ENCODE measurements around the gene ZNF8. TPM values are rescaled to one million over a fixed set of nuclear protein-coding genes. Genes with fewer than 3 reads are reported as not detected.

The ZNF8 gene
- total and polyA plus RNA-seq, 10 of the 15 experiments (the other 5 are each of a cell fraction or from before 2014, with no cell fraction given): 0.46 to 5.4 (median 2.6) TPM

- TF ChIP-seq EGR1 (IDR thresholded peaks at IDR 0.05; ENCODE audit: borderline replicate concordance in 1 of 2, low read depth in 2 of 2, low read length in 2 of 2) (peak in 1 of 2 experiments; percentile 75; a peak in 2 of 3 replicates), ZNF217 (IDR thresholded peaks at IDR 0.05) (no peak), NFYB (IDR thresholded peaks at IDR 0.05; ENCODE audit: insufficient read depth, low read depth, low read length) (no peak), IKZF2 (IDR thresholded peaks at IDR 0.05) (peak in 1 of 2 experiments; percentile 27; a peak in 1 of 4 replicates), NFXL1 (IDR thresholded peaks at IDR 0.05; ENCODE audit: borderline replicate concordance) (no peak), MTA2 (IDR thresholded peaks at IDR 0.05; ENCODE audit: low read depth) (no peak), MEF2A (IDR thresholded peaks at IDR 0.05; ENCODE audit: insufficient read depth, low read depth, low read length) (peak; percentile 42; the same call in 1 of the 2 replicates), HDAC6 (IDR thresholded peaks at IDR 0.05; ENCODE audit: unreplicated experiment) (no peak), MTA3 (IDR thresholded peaks at IDR 0.05; ENCODE audit: borderline replicate concordance, low read length) (no peak), IRF4 (IDR thresholded peaks at IDR 0.05; ENCODE audit: low read depth, low read length) (0 out of 2 replicates have a peak, but pooled peaks have one; percentile 37), IRF5 (IDR thresholded peaks at IDR 0.05; ENCODE audit: borderline replicate concordance) (no peak), ZNF384 (IDR thresholded peaks at IDR 0.05; ENCODE audit: borderline replicate concordance, low read depth, low read length) (no peak), ESRRA (IDR thresholded peaks at IDR 0.05; ENCODE audit: low read length) (no peak), CHD2 (IDR thresholded peaks at IDR 0.05; ENCODE audit: borderline replicate concordance, low read depth, low read length) (peak; percentile 76), TCF12 (IDR thresholded peaks at IDR 0.05; ENCODE audit: low read depth, low read length) (peak; percentile 30; the same call in 1 of the 2 replicates), ZNF207 (IDR thresholded peaks at IDR 0.05; ENCODE audit: borderline replicate concordance) (peak; percentile 65)
- TF ChIP-seq, protein P1, sequence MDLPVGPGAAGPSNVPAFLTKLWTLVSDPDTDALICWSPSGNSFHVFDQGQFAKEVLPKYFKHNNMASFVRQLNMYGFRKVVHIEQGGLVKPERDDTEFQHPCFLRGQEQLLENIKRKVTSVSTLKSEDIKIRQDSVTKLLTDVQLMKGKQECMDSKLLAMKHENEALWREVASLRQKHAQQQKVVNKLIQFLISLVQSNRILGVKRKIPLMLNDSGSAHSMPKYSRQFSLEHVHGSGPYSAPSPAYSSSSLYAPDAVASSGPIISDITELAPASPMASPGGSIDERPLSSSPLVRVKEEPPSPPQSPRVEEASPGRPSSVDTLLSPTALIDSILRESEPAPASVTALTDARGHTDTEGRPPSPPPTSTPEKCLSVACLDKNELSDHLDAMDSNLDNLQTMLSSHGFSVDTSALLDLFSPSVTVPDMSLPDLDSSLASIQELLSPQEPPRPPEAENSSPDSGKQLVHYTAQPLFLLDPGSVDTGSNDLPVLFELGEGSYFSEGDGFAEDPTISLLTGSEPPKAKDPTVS (IDR thresholded peaks at IDR 0.05; ENCODE audit: low read depth, low read length): no peak
- TF ChIP-seq, protein P2, sequence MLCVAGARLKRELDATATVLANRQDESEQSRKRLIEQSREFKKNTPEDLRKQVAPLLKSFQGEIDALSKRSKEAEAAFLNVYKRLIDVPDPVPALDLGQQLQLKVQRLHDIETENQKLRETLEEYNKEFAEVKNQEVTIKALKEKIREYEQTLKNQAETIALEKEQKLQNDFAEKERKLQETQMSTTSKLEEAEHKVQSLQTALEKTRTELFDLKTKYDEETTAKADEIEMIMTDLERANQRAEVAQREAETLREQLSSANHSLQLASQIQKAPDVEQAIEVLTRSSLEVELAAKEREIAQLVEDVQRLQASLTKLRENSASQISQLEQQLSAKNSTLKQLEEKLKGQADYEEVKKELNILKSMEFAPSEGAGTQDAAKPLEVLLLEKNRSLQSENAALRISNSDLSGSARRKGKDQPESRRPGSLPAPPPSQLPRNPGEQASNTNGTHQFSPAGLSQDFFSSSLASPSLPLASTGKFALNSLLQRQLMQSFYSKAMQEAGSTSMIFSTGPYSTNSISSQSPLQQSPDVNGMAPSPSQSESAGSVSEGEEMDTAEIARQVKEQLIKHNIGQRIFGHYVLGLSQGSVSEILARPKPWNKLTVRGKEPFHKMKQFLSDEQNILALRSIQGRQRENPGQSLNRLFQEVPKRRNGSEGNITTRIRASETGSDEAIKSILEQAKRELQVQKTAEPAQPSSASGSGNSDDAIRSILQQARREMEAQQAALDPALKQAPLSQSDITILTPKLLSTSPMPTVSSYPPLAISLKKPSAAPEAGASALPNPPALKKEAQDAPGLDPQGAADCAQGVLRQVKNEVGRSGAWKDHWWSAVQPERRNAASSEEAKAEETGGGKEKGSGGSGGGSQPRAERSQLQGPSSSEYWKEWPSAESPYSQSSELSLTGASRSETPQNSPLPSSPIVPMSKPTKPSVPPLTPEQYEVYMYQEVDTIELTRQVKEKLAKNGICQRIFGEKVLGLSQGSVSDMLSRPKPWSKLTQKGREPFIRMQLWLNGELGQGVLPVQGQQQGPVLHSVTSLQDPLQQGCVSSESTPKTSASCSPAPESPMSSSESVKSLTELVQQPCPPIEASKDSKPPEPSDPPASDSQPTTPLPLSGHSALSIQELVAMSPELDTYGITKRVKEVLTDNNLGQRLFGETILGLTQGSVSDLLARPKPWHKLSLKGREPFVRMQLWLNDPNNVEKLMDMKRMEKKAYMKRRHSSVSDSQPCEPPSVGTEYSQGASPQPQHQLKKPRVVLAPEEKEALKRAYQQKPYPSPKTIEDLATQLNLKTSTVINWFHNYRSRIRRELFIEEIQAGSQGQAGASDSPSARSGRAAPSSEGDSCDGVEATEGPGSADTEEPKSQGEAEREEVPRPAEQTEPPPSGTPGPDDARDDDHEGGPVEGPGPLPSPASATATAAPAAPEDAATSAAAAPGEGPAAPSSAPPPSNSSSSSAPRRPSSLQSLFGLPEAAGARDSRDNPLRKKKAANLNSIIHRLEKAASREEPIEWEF (IDR thresholded peaks at IDR 0.05; ENCODE audit: insufficient replicate concordance, low read depth, low read length): no peak
These were observed 26.5 kb downstream of the ZNF8 start, which contains the start of gene ERVK3-1 (continued) for GRCh38 chr19:58305065-58305931.

Data from GM12878 (cell line).